Gastrocnemius medialis (tissue), 4 donors: ENCODE measurements around the gene PIAS4. TPM values are rescaled to one million over a fixed set of nuclear protein-coding genes. Genes with fewer than 3 reads are reported as not detected.

Experiments
- ATAC-seq, 2 donors: fragments of 150-250 bp; one replicate each; pipeline ENCODE4 v1.9.1; 2016
- DNase-seq, 2 donors: peaks; one replicate each; pipeline ENCODE4 v3.0.0-alpha.2; 2019
- H3K27ac ChIP-seq, 4 donors: fragments of 200-600 bp; sonication (generic); 1 replicate in 1 of 4; 2 replicates in 3 of 4; pipeline ENCODE4 v1.5.1; 2016 to 2018; ENCODE audit warnings: mild to moderate bottlenecking in 2 of 4, moderate library complexity in 1 of 4
- H3K27me3 ChIP-seq, 3 donors: fragments of 200-600 bp; sonication (generic) in 2 of 3; 1 replicate in 1 of 3; 2 replicates in 2 of 3; pipeline versions ENCODE4 v1.5.1 to v1.6.0; 2016 to 2019; ENCODE audit warnings: mild to moderate bottlenecking in 1 of 3, moderate library complexity in 1 of 3
- H3K36me3 ChIP-seq, 2 donors: fragments of 200-600 bp; sonication (generic) in 1 of 2; one replicate each; pipeline ENCODE4 v1.5.1; 2017 to 2018
- H3K4me1 ChIP-seq, 2 donors: fragments of 200-600 bp; sonication (generic) in 1 of 2; one replicate each; pipeline ENCODE4 v1.5.1; 2016 to 2017; ENCODE audit warnings: mild to moderate bottlenecking in 2 of 2
- H3K4me3 ChIP-seq, 4 donors: fragments of 200-600 bp; sonication (generic) in 3 of 4; 1 replicate in 1 of 4; 2 replicates in 3 of 4; pipeline ENCODE4 v1.5.1; 2016 to 2019; ENCODE audit warnings: mild to moderate bottlenecking in 2 of 4
- H3K9me3 ChIP-seq, 3 donors: fragments of 200-600 bp; sonication (generic) in 2 of 3; 1 replicate in 1 of 3; 2 replicates in 2 of 3; pipeline ENCODE4 v1.5.1; 2016 to 2019
- CTCF ChIP-seq, 5 experiments: fragments of 450-650 bp in 3 of 5; fragments of 200-600 bp in 2 of 5; sonication (generic) in 2 of 5; IDR thresholded peaks in 4 of 5; conservative IDR thresholded peaks in 1 of 5; 1 replicate in 4 of 5; 2 replicates in 1 of 5; pipeline ENCODE4 v1.5.1; 2016 to 2019; ENCODE audit warnings: antibody characterized with exemption in 5 of 5, mild to moderate bottlenecking in 3 of 5, moderate library complexity in 3 of 5
- POLR2A ChIP-seq, 2 donors: fragments of 450-650 bp; IDR thresholded peaks; one replicate each; pipeline ENCODE4 v1.6.1; 2017; ENCODE audit warnings: antibody characterized with exemption in 2 of 2, mild to moderate bottlenecking in 2 of 2, moderate library complexity in 2 of 2
- in situ Hi-C, 4 donors: fragments of 200-750 bp; cut with MboI; loops; one replicate each; pipeline versions ENCODE4 v1.15.0 to v1.8.0; 2017; ENCODE audit warnings: low sequenced_read_pairs in 4 of 4
- intact Hi-C: fragments of 100-400 bp; cut with DNase I; formaldehyde crosslinking; loops from one replicate; pipeline ENCODE4 v1.15.1; 2023; ENCODE audit warnings: low total_unique reads
- total RNA-seq, 4 donors: library from RNA; depleted of rRNA; stranded (reverse); fragments of >200 nt; gene quantifications; one replicate each; pipeline versions ENCODE4 v1.1.0 to v1.2.3, GENCODE V29; 2016

The PIAS4 gene
- total RNA-seq, 4 donors from 2014 or later: 15.5 to 20.0 (median 17.5) TPM

- no peaks in the 10 kb centered on the region for H3K9me3 ChIP-seq
- no peaks in the 10 kb centered on the region for H3K4me1 ChIP-seq
- DNase-seq (no peak), ATAC-seq (no peak)
- no peak overlapping the region for H3K27ac ChIP-seq
- in situ Hi-C loops: no loop called here
- no peak overlapping the region for H3K4me3 ChIP-seq
- peaks cover 0 to 41% of the 10 kb centered on the region in 2 donors for H3K36me3 ChIP-seq
- no peaks in the 10 kb centered on the region for H3K27me3 ChIP-seq
- TF ChIP-seq POLR2A (IDR thresholded peaks at IDR 0.05) (no peak), CTCF (IDR thresholded peaks at IDR 0.05 in 4 of 5, conservative IDR thresholded peaks at IDR 0.05 in 1 of 5) (no peak)
- intact Hi-C loops: no loop called here
Measured at GRCh38 chr19:4030981-4031380, 23.4 kb downstream of the PIAS4 start.

- Histone ChIP-seq H3K9me3 (no peaks in the 10 kb centered on the region), H3K4me3 (no peak overlapping the region), H3K27ac (no peak overlapping the region), H3K27me3 (no peaks in the 10 kb centered on the region), H3K4me1 (no peaks in the 10 kb centered on the region), H3K36me3 (peaks cover 0 to 41% of the 10 kb centered on the region in 2 donors)
- intact Hi-C loops (no loop called here), in situ Hi-C loops (no loop called here)
- TF ChIP-seq CTCF (IDR thresholded peaks at IDR 0.05 in 4 of 5, conservative IDR thresholded peaks at IDR 0.05 in 1 of 5) (no peak), POLR2A (IDR thresholded peaks at IDR 0.05) (no peak)
- ATAC-seq: no peak
- no peak for DNase-seq
Measured at GRCh38 chr19:4031420-4031819, 23.9 kb downstream of the PIAS4 start.

GRCh38 chr19:4032436-4032835, 24.9 kb downstream of the PIAS4 start:
- ATAC-seq: no peak
- no peak for TF ChIP-seq POLR2A (IDR thresholded peaks at IDR 0.05)
- TF ChIP-seq CTCF (IDR thresholded peaks at IDR 0.05 in 4 of 5, conservative IDR thresholded peaks at IDR 0.05 in 1 of 5): no peak
- Histone ChIP-seq H3K9me3 (no peaks in the 10 kb centered on the region), H3K4me3 (no peak overlapping the region), H3K4me1 (no peaks in the 10 kb centered on the region), H3K27me3 (no peaks in the 10 kb centered on the region), H3K27ac (no peak overlapping the region), H3K36me3 (peaks cover 0 to 46% of the 10 kb centered on the region in 2 donors)
- intact Hi-C loops (no loop called here), in situ Hi-C loops (no loop called here)
- DNase-seq: no peak

- Histone ChIP-seq H3K27me3 (no peaks in the 10 kb centered on the region), H3K27ac (no peak overlapping the region), H3K9me3 (no peaks in the 10 kb centered on the region), H3K4me3 (no peak overlapping the region), H3K36me3 (peaks cover 0 to 50% of the 10 kb centered on the region in 2 donors), H3K4me1 (no peaks in the 10 kb centered on the region)
- ATAC-seq (no peak), DNase-seq (no peak)
- intact Hi-C loops: no loop called here
- TF ChIP-seq CTCF (IDR thresholded peaks at IDR 0.05 in 4 of 5, conservative IDR thresholded peaks at IDR 0.05 in 1 of 5) (no peak), POLR2A (IDR thresholded peaks at IDR 0.05) (no peak)
- in situ Hi-C loops: no loop called here
Measured at GRCh38 chr19:4033028-4033956, 25.8 kb downstream of the PIAS4 start.
